Neural cell (in vitro differentiated cells): ENCODE data around the gene USP6. TPM values are rescaled to one million over a fixed set of nuclear protein-coding genes. Genes with fewer than 3 reads are reported as not detected.

Source experiments
- H2AFZ ChIP-seq: fragments of 200-600, 300-800 bp; sonication (generic), shearing (Covaris generic); 2 replicates; pipeline ENCODE4 v1.6.0; 2014; ENCODE audit warnings: low read depth, mild to moderate bottlenecking, antibody characterized with exemption, low read length, moderate library complexity
- H3F3A ChIP-seq: fragments of 200-600 bp; shearing (Covaris generic); 2 replicates; pipeline ENCODE4 v1.6.1; 2016; ENCODE audit warnings: mild to moderate bottlenecking, moderate library complexity, mixed read lengths, antibody characterized with exemption, low read length; ENCODE audit not compliant: insufficient read depth, poor library complexity, severe bottlenecking
- H3K27ac ChIP-seq: fragments of 200-600, 300-800 bp; sonication (generic), shearing (Covaris generic); 2 replicates; pipeline ENCODE4 v1.5.1; 2014; ENCODE audit warnings: mild to moderate bottlenecking, low read length, moderate library complexity
- H3K27me3 ChIP-seq: fragments of 300-800, 200-600 bp; sonication (generic), shearing (Covaris generic); 2 replicates; pipeline ENCODE4 v1.6.0; 2014; ENCODE audit warnings: mild to moderate bottlenecking, low read depth, low read length, moderate library complexity; ENCODE audit not compliant: insufficient read depth
- H3K36me3 ChIP-seq: fragments of 300-800, 200-600 bp; sonication (generic), shearing (Covaris generic); 2 replicates; pipeline ENCODE4 v1.5.1; 2014; ENCODE audit warnings: mild to moderate bottlenecking, antibody characterized with exemption, low read length, moderate library complexity; ENCODE audit not compliant: insufficient read depth
- H3K4me2 ChIP-seq: fragments of 300-800, 200-600 bp; sonication (generic), shearing (Covaris generic); 2 replicates; pipeline ENCODE4 v1.6.0; 2014; ENCODE audit warnings: mild to moderate bottlenecking, low read length
- H3K4me3 ChIP-seq: fragments of 300-800, 200-600 bp; sonication (generic), shearing (Covaris generic); 2 replicates; pipeline ENCODE4 v1.5.1; 2014; ENCODE audit warnings: mild to moderate bottlenecking, low read length, moderate library complexity
- H3K79me2 ChIP-seq: fragments of 200-600 bp; shearing (Covaris generic); replicated peaks from 2 replicates; pipeline ENCODE4 v1.6.0; 2014; ENCODE audit warnings: mild to moderate bottlenecking, low read length, moderate library complexity; ENCODE audit not compliant: insufficient read depth
- H3K9ac ChIP-seq: fragments of 300-800, 200-600 bp; sonication (generic), shearing (Covaris generic); 2 replicates; pipeline ENCODE4 v1.6.1; 2016; ENCODE audit warnings: mild to moderate bottlenecking, low read length, mixed read lengths
- H3K9me2 ChIP-seq: fragments of 200-600 bp; shearing (Covaris generic); 2 replicates; pipeline ENCODE4 v1.6.1; 2016; ENCODE audit warnings: mild to moderate bottlenecking, low read length, mixed read lengths; ENCODE audit not compliant: insufficient read depth
- H3K9me3 ChIP-seq: fragments of 200-600, 300-800 bp; sonication (generic), shearing (Covaris generic); 2 replicates; pipeline ENCODE4 v1.6.1; 2016; ENCODE audit warnings: mild to moderate bottlenecking, mixed run types, low read length, moderate library complexity, mixed read lengths
- H4K20me1 ChIP-seq: fragments of 200-600 bp; shearing (Covaris generic); 2 replicates; pipeline ENCODE4 v1.6.1; 2016; ENCODE audit warnings: mild to moderate bottlenecking, mixed run types; ENCODE audit not compliant: insufficient read depth
- EP300 ChIP-seq: fragments of 450-650 bp; conservative IDR thresholded peaks from 2 replicates; pipeline ENCODE4 v1.6.1; 2014; ENCODE audit warnings: antibody characterized with exemption, mild to moderate bottlenecking, moderate library complexity; ENCODE audit not compliant: poor library complexity, severe bottlenecking
- EZH2 ChIP-seq: fragments of 200-600, 300-800 bp; shearing (Covaris generic), sonication (generic); IDR thresholded peaks from 2 replicates; pipeline ENCODE4 v1.6.1; 2014; ENCODE audit warnings: antibody characterized with exemption, low read length, borderline replicate concordance, mild to moderate bottlenecking; ENCODE audit not compliant: insufficient read depth, poor library complexity, severe bottlenecking
- MXI1 ChIP-seq: fragments of 450-650 bp; conservative IDR thresholded peaks from 2 replicates; pipeline ENCODE4 v1.6.1; 2014; ENCODE audit warnings: antibody characterized with exemption, mild to moderate bottlenecking; ENCODE audit not compliant: poor library complexity, severe bottlenecking
- POLR2AphosphoS5 ChIP-seq: IDR thresholded peaks from 2 replicates; pipeline ENCODE4 v1.6.1; 2012
- RAD21 ChIP-seq: fragments of 450-650 bp; conservative IDR thresholded peaks from 2 replicates; pipeline ENCODE4 v1.6.1; 2014; ENCODE audit warnings: antibody characterized with exemption, mild to moderate bottlenecking, moderate library complexity
- REST ChIP-seq: IDR thresholded peaks from 2 replicates; pipeline ENCODE4 v1.6.1; 2012; ENCODE audit warnings: borderline replicate concordance
- SMC3 ChIP-seq: fragments of 450-650 bp; conservative IDR thresholded peaks from 2 replicates; pipeline ENCODE4 v1.6.1; 2014; ENCODE audit warnings: antibody characterized with exemption, mild to moderate bottlenecking, moderate library complexity; ENCODE audit not compliant: poor library complexity
- TAF1 ChIP-seq: IDR thresholded peaks from 2 replicates; pipeline ENCODE4 v1.6.1; 2012; ENCODE audit warnings: low read depth
- polyA plus RNA-seq: library from polyadenylated mRNA; depleted of rRNA; stranded (reverse); fragments of >200 nt; gene quantifications from 2 replicates; pipeline ENCODE4 v1.2.3, GENCODE V29; 2014
- TF ChIP-seq, protein P1 (sequence below): fragments of 450-650 bp; IDR thresholded peaks from 2 replicates; pipeline ENCODE4 v1.5.1; 2014; ENCODE audit warnings: antibody characterized with exemption, mild to moderate bottlenecking, moderate library complexity; ENCODE audit not compliant: poor library complexity, severe bottlenecking

USP6 gene
- polyA plus RNA-seq, 1 donor from 2014 or later: not detected

GRCh38 chr17:5183410-5183793 is 67.6 kb downstream of the USP6 start:
- Histone ChIP-seq H3K4me3 (no peak overlapping the region), H3K27ac (no peak overlapping the region), H3K27me3 (no peaks in the 10 kb centered on the region), H3K9me2 (no peaks in the 10 kb centered on the region), H4K20me1 (no peaks in the 10 kb centered on the region), H3K4me2 (no peak overlapping the region), H3K9me3 (peaks cover 36% of the 10 kb centered on the region), H3F3A (no peaks in the 10 kb centered on the region), H3K36me3 (peaks cover 15% of the 10 kb centered on the region), H3K79me2 (no peaks in the 10 kb centered on the region), H2AFZ (no peak overlapping the region), H3K9ac (no peak overlapping the region)
- no peak for TF ChIP-seq RAD21
- TF ChIP-seq, protein P1, sequence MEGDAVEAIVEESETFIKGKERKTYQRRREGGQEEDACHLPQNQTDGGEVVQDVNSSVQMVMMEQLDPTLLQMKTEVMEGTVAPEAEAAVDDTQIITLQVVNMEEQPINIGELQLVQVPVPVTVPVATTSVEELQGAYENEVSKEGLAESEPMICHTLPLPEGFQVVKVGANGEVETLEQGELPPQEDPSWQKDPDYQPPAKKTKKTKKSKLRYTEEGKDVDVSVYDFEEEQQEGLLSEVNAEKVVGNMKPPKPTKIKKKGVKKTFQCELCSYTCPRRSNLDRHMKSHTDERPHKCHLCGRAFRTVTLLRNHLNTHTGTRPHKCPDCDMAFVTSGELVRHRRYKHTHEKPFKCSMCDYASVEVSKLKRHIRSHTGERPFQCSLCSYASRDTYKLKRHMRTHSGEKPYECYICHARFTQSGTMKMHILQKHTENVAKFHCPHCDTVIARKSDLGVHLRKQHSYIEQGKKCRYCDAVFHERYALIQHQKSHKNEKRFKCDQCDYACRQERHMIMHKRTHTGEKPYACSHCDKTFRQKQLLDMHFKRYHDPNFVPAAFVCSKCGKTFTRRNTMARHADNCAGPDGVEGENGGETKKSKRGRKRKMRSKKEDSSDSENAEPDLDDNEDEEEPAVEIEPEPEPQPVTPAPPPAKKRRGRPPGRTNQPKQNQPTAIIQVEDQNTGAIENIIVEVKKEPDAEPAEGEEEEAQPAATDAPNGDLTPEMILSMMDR: no peak
- no peak for TF ChIP-seq TAF1
- TF ChIP-seq MXI1: no peak
- no peak for TF ChIP-seq SMC3
- no peak for TF ChIP-seq EP300
- no peak for TF ChIP-seq REST
- no peak for TF ChIP-seq POLR2AphosphoS5
- TF ChIP-seq EZH2: no peak

DNA sequence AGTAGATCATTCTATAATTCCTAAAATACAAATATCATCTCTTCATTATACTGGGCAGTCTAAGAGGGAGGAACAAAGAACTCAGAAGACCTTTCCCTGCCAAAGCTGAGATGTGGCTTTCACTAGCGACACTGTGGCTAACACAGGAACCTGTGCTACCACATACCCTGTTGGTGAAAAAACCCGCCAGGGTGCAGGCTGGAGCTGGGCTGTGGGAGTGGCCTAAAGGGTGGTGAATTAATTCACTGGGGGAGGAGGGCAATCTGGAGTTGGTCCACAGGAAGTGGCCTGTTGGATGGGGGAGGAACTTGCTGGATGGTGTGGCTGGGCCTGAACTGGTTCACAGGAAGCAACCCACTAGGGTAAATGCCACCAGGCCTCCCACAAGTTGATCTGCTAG is 68.5 kb downstream of the USP6 start:
- H3K9me3 ChIP-seq: peaks cover 31% of the 10 kb centered on the region
- no peaks in the 10 kb centered on the region for H3K9me2 ChIP-seq
- H3K9ac ChIP-seq: no peak overlapping the region
- H2AFZ ChIP-seq: no peak overlapping the region
- H3K4me2 ChIP-seq: no peak overlapping the region
- no peaks in the 10 kb centered on the region for H3K27me3 ChIP-seq
- no peaks in the 10 kb centered on the region for H3K79me2 ChIP-seq
- H3K36me3 ChIP-seq: peaks cover 10% of the 10 kb centered on the region
- H3K27ac ChIP-seq: no peak overlapping the region
- no peaks in the 10 kb centered on the region for H4K20me1 ChIP-seq
- no peaks in the 10 kb centered on the region for H3F3A ChIP-seq
- TF ChIP-seq REST (no peak), EZH2 (no peak), TAF1 (no peak), EP300 (no peak), RAD21 (no peak), MXI1 (no peak), POLR2AphosphoS5 (no peak), SMC3 (no peak)
- TF ChIP-seq, protein P1: no peak
- H3K4me3 ChIP-seq: no peak overlapping the region
